Naive thymus-derived CD4-positive, alpha-beta T cell (primary cell): ENCODE results near the gene MRPS18A. TPM values are rescaled to one million over a fixed set of nuclear protein-coding genes. Genes with fewer than 3 reads are reported as not detected.

Source experiments
- polyA plus RNA-seq, 2 donors: library from polyadenylated mRNA; unstranded; fragments of 300-500 nt; fragmentation: Illumina TruSeq; gene quantifications; one replicate each; pipeline ENCODE4 v1.2.3, GENCODE V29; 2021
- total RNA-seq, 6 experiments: library from RNA in 5 of 6; stranded (reverse) in 5 of 6; gene quantifications; 1 replicate in 5 of 6; 2 replicates in 1 of 6; pipeline ENCODE4 v1.2.3 and lab custom pipeline; 2021 to 2026

The MRPS18A gene
- total and polyA plus RNA-seq, 7 experiments from 2014 or later: 20.9 to 68.4 (median 33.6) TPM

Other genes with a start within 250 kb of the MRPS18A start
- 1 to 10 TPM in 1 of 5 experiments, under 1 TPM in 4; 0.30 to 1.6 (median 0.53) TPM for gene DLK2, start 232.2 kb downstream of the MRPS18A start, total RNA-seq
- 1 to 10 TPM in 1 of 2 donors, under 1 TPM in 1; 0.74 to 1.0 TPM for gene DLK2, start 232.2 kb downstream of the MRPS18A start, polyA plus RNA-seq
- gene TJAP1, start 210.2 kb downstream of the MRPS18A start, total RNA-seq: 10 to 100 TPM; 29.2 to 55.2 (median 33.5) TPM
- gene TJAP1, start 210.2 kb downstream of the MRPS18A start, polyA plus RNA-seq: 10 to 100 TPM in 1 of 2 donors, 1 to 10 TPM in 1; 8.2 to 10.9 TPM
- under 1 TPM; 0.22 to 0.84 (median 0.46) TPM for gene LRRC73, start 177.4 kb downstream of the MRPS18A start, total RNA-seq
- not detected for gene LRRC73, start 177.4 kb downstream of the MRPS18A start, polyA plus RNA-seq
- 10 to 100 TPM; 54.4 to 75.9 (median 67.3) TPM for gene YIPF3, start 170.9 kb downstream of the MRPS18A start, total RNA-seq
- 10 to 100 TPM; 68.3 to 74.5 TPM for gene YIPF3, start 170.9 kb downstream of the MRPS18A start, polyA plus RNA-seq
- gene POLR1C, start 170.7 kb downstream of the MRPS18A start, total RNA-seq: 10 to 100 TPM; 36.3 to 61.1 (median 40.9) TPM
- gene POLR1C, start 170.7 kb downstream of the MRPS18A start, polyA plus RNA-seq: 10 to 100 TPM; 13.1 to 29.2 TPM
- 100 to 1,000 TPM in 1 of 5 experiments, 10 to 100 TPM in 4; 35.0 to 107 (median 41.9) TPM for gene XPO5, start 111.8 kb downstream of the MRPS18A start, total RNA-seq
- 10 to 100 TPM in 1 of 2 donors, 1 to 10 TPM in 1; 9.3 to 10.2 TPM for gene XPO5, start 111.8 kb downstream of the MRPS18A start, polyA plus RNA-seq
- 10 to 100 TPM in 4 of 5 experiments, 1 to 10 TPM in 1; 9.1 to 65.6 (median 19.3) TPM for gene POLH, start 111.6 kb downstream of the MRPS18A start, total RNA-seq
- gene POLH, start 111.6 kb downstream of the MRPS18A start, polyA plus RNA-seq: 10 to 100 TPM in 1 of 2 donors, 1 to 10 TPM in 1; 7.4 to 16.8 TPM
- 10 to 100 TPM; 55.0 to 94.7 (median 72.0) TPM for gene GTPBP2, start 58.5 kb downstream of the MRPS18A start, total RNA-seq
- 1 to 10 TPM; 3.2 TPM for gene GTPBP2, start 58.5 kb downstream of the MRPS18A start, polyA plus RNA-seq
- 10 to 100 TPM; 25.2 to 44.5 (median 28.0) TPM for gene MAD2L1BP, start 52.0 kb downstream of the MRPS18A start, total RNA-seq
- gene MAD2L1BP, start 52.0 kb downstream of the MRPS18A start, polyA plus RNA-seq: 10 to 100 TPM; 14.9 to 29.1 TPM
- not detected for gene RSPH9, start 42.8 kb downstream of the MRPS18A start, total RNA-seq
- gene RSPH9, start 42.8 kb downstream of the MRPS18A start, polyA plus RNA-seq: 1 to 10 TPM in 1 of 2 donors, under 1 TPM in 1; 0.96 to 1.1 TPM
- 10 to 100 TPM in 3 of 5 experiments, under 1 TPM in 2; 0.60 to 72.1 (median 19.4) TPM for gene VEGFA, start 82.4 kb upstream of the MRPS18A start, total RNA-seq
- under 1 TPM in 1 of 2 donors, not detected in 1; 0.26 TPM for gene VEGFA, start 82.4 kb upstream of the MRPS18A start, polyA plus RNA-seq